Mesenchymal stem cell (in vitro differentiated cells and primary cell): ENCODE data around the gene SLC9A9.

Source experiments
- DNase-seq: peaks from one replicate; pipeline ENCODE4 v3.0.0-alpha.2; 2013
- H2AFZ ChIP-seq: one replicate; pipeline ENCODE4 v1.6.1; 2013; ENCODE audit warnings: low read depth, mild to moderate bottlenecking, control low read depth, inconsistent platforms, low read length, moderate library complexity
- H2AK5ac ChIP-seq: 2 replicates; pipeline ENCODE4 v1.6.1; 2013; ENCODE audit warnings: low read length, moderate library complexity, mild to moderate bottlenecking, inconsistent platforms; ENCODE audit not compliant: severe bottlenecking
- H2BK120ac ChIP-seq: one replicate; pipeline ENCODE4 v1.6.1; 2013; ENCODE audit warnings: low read depth, mild to moderate bottlenecking, inconsistent platforms, low read length, moderate library complexity
- H2BK12ac ChIP-seq, 2 experiments: one replicate each; pipeline ENCODE4 v1.6.1; 2013; ENCODE audit warnings: inconsistent platforms in 2 of 2, low read length in 2 of 2, mild to moderate bottlenecking in 2 of 2, moderate library complexity in 2 of 2, control low read depth in 1 of 2
- H2BK15ac ChIP-seq: one replicate; pipeline ENCODE4 v1.6.1; 2013; ENCODE audit warnings: mild to moderate bottlenecking, low read depth, inconsistent platforms; ENCODE audit not compliant: poor library complexity, severe bottlenecking
- H2BK5ac ChIP-seq: 2 replicates; pipeline ENCODE4 v1.6.1; 2013; ENCODE audit warnings: low read depth, mild to moderate bottlenecking, low read length, control low read depth, inconsistent platforms; ENCODE audit not compliant: poor library complexity, severe bottlenecking
- H3K14ac ChIP-seq, 2 experiments: one replicate each; pipeline ENCODE4 v1.6.1; 2013; ENCODE audit warnings: inconsistent platforms in 2 of 2, low read length in 2 of 2, control low read depth in 1 of 2, mild to moderate bottlenecking in 1 of 2, moderate library complexity in 1 of 2
- H3K18ac ChIP-seq, 2 experiments: one replicate each; pipeline ENCODE4 v1.6.1; 2013; ENCODE audit warnings: inconsistent platforms in 2 of 2, low read length in 2 of 2, control low read depth in 1 of 2, low read depth in 1 of 2, mild to moderate bottlenecking in 1 of 2
- H3K23ac ChIP-seq, 2 experiments: one replicate each; pipeline ENCODE4 v1.6.1; 2013; ENCODE audit warnings: inconsistent platforms in 2 of 2, low read length in 2 of 2, mild to moderate bottlenecking in 2 of 2, moderate library complexity in 2 of 2, control low read depth in 1 of 2
- H3K27ac ChIP-seq: 2 replicates; pipeline ENCODE4 v1.5.1; 2013; ENCODE audit warnings: mild to moderate bottlenecking, moderate library complexity, low read length, control low read depth, inconsistent platforms; ENCODE audit not compliant: poor library complexity, severe bottlenecking
- H3K27me3 ChIP-seq, 2 experiments: 2 replicates each; pipeline versions ENCODE4 v1.6.1 to v1.7.0; 2013; ENCODE audit warnings: low read length in 2 of 2, mild to moderate bottlenecking in 2 of 2, moderate library complexity in 2 of 2, control low read depth in 1 of 2, inconsistent platforms in 1 of 2; ENCODE audit not compliant: control insufficient read depth in 1 of 2, insufficient read depth in 1 of 2
- H3K36me3 ChIP-seq, 2 experiments: 2 replicates each; pipeline versions ENCODE4 v1.6.1 to v1.7.0; 2013; ENCODE audit warnings: low read length in 2 of 2, control low read depth in 1 of 2, inconsistent platforms in 1 of 2, low read depth in 1 of 2, mild to moderate bottlenecking in 1 of 2; ENCODE audit not compliant: insufficient read depth in 2 of 2, control insufficient read depth in 1 of 2
- H3K4ac ChIP-seq, 2 experiments: one replicate each; pipeline ENCODE4 v1.6.1; 2013; ENCODE audit warnings: inconsistent platforms in 2 of 2, low read length in 2 of 2, mild to moderate bottlenecking in 2 of 2, moderate library complexity in 2 of 2, control low read depth in 1 of 2, low read depth in 1 of 2
- H3K4me1 ChIP-seq: 2 replicates; pipeline ENCODE4 v1.6.1; 2013; ENCODE audit warnings: low read depth, low read length, control low read depth; ENCODE audit not compliant: control insufficient read depth, insufficient read depth
- H3K4me2 ChIP-seq: 2 replicates; pipeline ENCODE4 v1.6.1; 2013; ENCODE audit warnings: low read length, mild to moderate bottlenecking, inconsistent platforms; ENCODE audit not compliant: poor library complexity, severe bottlenecking
- H3K4me3 ChIP-seq, 2 experiments: 2 replicates each; pipeline versions ENCODE4 v1.5.1 to v1.7.0; 2013; ENCODE audit warnings: low read length in 2 of 2, mild to moderate bottlenecking in 2 of 2, control low read depth in 1 of 2, low read depth in 1 of 2; ENCODE audit not compliant: insufficient read depth in 1 of 2
- H3K79me1 ChIP-seq: replicated peaks from 2 replicates; pipeline ENCODE4 v1.6.1; 2013; ENCODE audit warnings: mild to moderate bottlenecking, control low read depth, low read length, inconsistent platforms; ENCODE audit not compliant: poor library complexity, severe bottlenecking
- H3K9ac ChIP-seq: 2 replicates; pipeline ENCODE4 v1.7.0; 2013; ENCODE audit warnings: mild to moderate bottlenecking, low read length, moderate library complexity
- H3K9me3 ChIP-seq: 2 replicates; pipeline ENCODE4 v1.7.0; 2013; ENCODE audit warnings: mild to moderate bottlenecking, low read length; ENCODE audit not compliant: control insufficient read depth
- H4K8ac ChIP-seq: one replicate; pipeline ENCODE4 v1.6.1; 2013; ENCODE audit warnings: inconsistent platforms, mild to moderate bottlenecking, low read length, moderate library complexity
- H4K91ac ChIP-seq: one replicate; pipeline ENCODE4 v1.6.1; 2013; ENCODE audit warnings: mild to moderate bottlenecking, low read length, inconsistent platforms
- WGBS: methylation state at CpG from one replicate; pipeline ENCODE4 v1.1.7; 2013; ENCODE audit warnings: mixed read lengths; 5-methylcytosine and 5-hydroxymethylcytosine counted together

The SLC9A9 gene

GRCh38 chr3:143514874-143515273 lies 333.4 kb downstream of the SLC9A9 start:
- no peak overlapping the region for H2AK5ac ChIP-seq
- 88% methylated on average over 1 of the region's 2 CpGs for WGBS
- no peak overlapping the region for H4K91ac ChIP-seq

GRCh38 chr3:143514109-143514508 lies 334.2 kb downstream of the SLC9A9 start:
- Histone ChIP-seq H3K9me3 (no peaks in the 10 kb centered on the region), H4K91ac (no peak overlapping the region), H3K79me1 (no peaks in the 10 kb centered on the region), H3K27me3 (no peaks in the 10 kb centered on the region), H3K36me3 (no peaks in the 10 kb centered on the region), H2BK5ac (no peak overlapping the region), H3K4me2 (no peak overlapping the region), H3K4ac (no peak overlapping the region), H3K23ac (no peak overlapping the region), H2BK12ac (no peak overlapping the region), H3K27ac (no peak overlapping the region), H2AFZ (no peak overlapping the region), H3K14ac (no peak overlapping the region), H3K18ac (no peak overlapping the region), H3K9ac (no peak overlapping the region), H2BK15ac (no peak overlapping the region), H3K4me3 (no peak overlapping the region), H3K4me1 (peaks cover 4% of the 10 kb centered on the region), H2AK5ac (no peak overlapping the region), H4K8ac (no peak overlapping the region), H2BK120ac (no peak overlapping the region)
- peak; percentile 22 for DNase-seq
- WGBS, result no CpG with 5 or more reads among the region's 1 CpG

More at GRCh38 chr3:143514874-143515273, 333.4 kb downstream of the SLC9A9 start:
- DNase-seq, result no peak
- no peak overlapping the region for H3K4ac ChIP-seq
- H3K14ac ChIP-seq, result no peak overlapping the region
- H2BK15ac ChIP-seq, result no peak overlapping the region
- no peak overlapping the region for H2BK5ac ChIP-seq
- no peak overlapping the region for H3K4me3 ChIP-seq
- no peaks in the 10 kb centered on the region for H3K79me1 ChIP-seq
- no peaks in the 10 kb centered on the region for H3K27me3 ChIP-seq
- H3K9ac ChIP-seq, result no peak overlapping the region
- no peak overlapping the region for H3K4me2 ChIP-seq
- no peak overlapping the region for H2BK12ac ChIP-seq
- no peak overlapping the region for H3K18ac ChIP-seq
- no peak overlapping the region for H2BK120ac ChIP-seq
- H3K36me3 ChIP-seq, result no peaks in the 10 kb centered on the region
- peaks cover 4% of the 10 kb centered on the region for H3K4me1 ChIP-seq
- no peak overlapping the region for H2AFZ ChIP-seq
- H3K27ac ChIP-seq, result no peak overlapping the region
- no peak overlapping the region for H4K8ac ChIP-seq
- H3K9me3 ChIP-seq, result no peaks in the 10 kb centered on the region
- H3K23ac ChIP-seq, result no peak overlapping the region

- Histone ChIP-seq H3K27ac (no peak overlapping the region), H3K9ac (no peak overlapping the region), H3K18ac (no peak overlapping the region), H2AK5ac (peak overlapping the region; percentile 30), H2BK5ac (no peak overlapping the region), H3K14ac (no peak overlapping the region), H3K36me3 (no peaks in the 10 kb centered on the region), H4K91ac (no peak overlapping the region), H3K4me2 (no peak overlapping the region), H3K4ac (no peak overlapping the region), H4K8ac (no peak overlapping the region), H2BK12ac (no peak overlapping the region), H3K23ac (no peak overlapping the region), H3K79me1 (no peaks in the 10 kb centered on the region), H3K9me3 (no peaks in the 10 kb centered on the region), H2BK120ac (no peak overlapping the region), H2BK15ac (no peak overlapping the region), H2AFZ (no peak overlapping the region), H3K27me3 (no peaks in the 10 kb centered on the region), H3K4me3 (no peak overlapping the region), H3K4me1 (peaks cover 4% of the 10 kb centered on the region)
- DNase-seq, result no peak
- WGBS, result 93% methylated on average over 4 of the region's 5 CpGs
Measured at GRCh38 chr3:143511174-143511879, 336.9 kb downstream of the SLC9A9 start.

GRCh38 chr3:143510601-143511000 lies 337.7 kb downstream of the SLC9A9 start:
- Histone ChIP-seq H2BK15ac (no peak overlapping the region), H3K4me3 (no peak overlapping the region), H3K18ac (peak overlapping the region in 1 of 2 experiments; percentile 10), H3K27ac (no peak overlapping the region), H3K14ac (no peak overlapping the region), H3K9me3 (no peaks in the 10 kb centered on the region), H3K36me3 (no peaks in the 10 kb centered on the region), H2BK12ac (no peak overlapping the region), H3K4me1 (peaks cover 4% of the 10 kb centered on the region), H3K4me2 (no peak overlapping the region), H3K27me3 (no peaks in the 10 kb centered on the region), H2BK120ac (no peak overlapping the region), H3K4ac (no peak overlapping the region), H3K9ac (no peak overlapping the region), H2AK5ac (peak overlapping the region; percentile 30), H4K8ac (no peak overlapping the region), H2AFZ (no peak overlapping the region), H2BK5ac (no peak overlapping the region), H3K79me1 (no peaks in the 10 kb centered on the region), H4K91ac (no peak overlapping the region), H3K23ac (no peak overlapping the region)
- no CpG with 5 or more reads among the region's 1 CpG for WGBS
- peak; percentile 12 for DNase-seq
